GM10266 (cell line): ENCODE results near the gene NAV3.

Experiments used
- DNase-seq: peaks from one replicate; pipeline ENCODE4 v3.0.0; 2012; ENCODE audit errors: extremely low spot score
- CTCF ChIP-seq: IDR thresholded peaks from 2 replicates; pipeline ENCODE4 v1.5.1; 2012; ENCODE audit warnings: mild to moderate bottlenecking, low read depth; ENCODE audit not compliant: control insufficient read depth, insufficient read depth; ENCODE audit errors: missing control alignments

The NAV3 gene

GRCh38 chr12:77795699-77796098 is 35.0 kb upstream of the NAV3 start:
- no peak for TF ChIP-seq CTCF
- no peak for DNase-seq

DNA sequence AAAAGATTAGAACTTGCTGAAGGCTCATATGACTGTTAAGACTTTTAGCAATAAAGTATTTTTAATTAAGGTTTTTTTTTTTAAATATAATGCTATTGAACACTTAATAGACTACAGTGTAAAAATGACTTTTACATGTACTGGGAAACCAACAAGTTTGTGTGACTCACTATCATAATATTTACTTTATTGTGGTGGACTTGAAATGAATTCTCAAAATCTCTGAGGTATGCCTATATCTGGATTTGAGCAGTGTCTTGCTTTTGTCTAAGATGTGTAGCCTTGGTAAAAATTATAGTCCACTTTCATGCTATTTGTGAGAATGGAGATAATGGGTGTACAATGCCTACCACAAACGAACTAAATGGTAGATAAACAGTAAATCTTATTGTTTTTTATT is 33.9 kb upstream of the NAV3 start:
- DNase-seq: no peak
- no peak for TF ChIP-seq CTCF

DNA sequence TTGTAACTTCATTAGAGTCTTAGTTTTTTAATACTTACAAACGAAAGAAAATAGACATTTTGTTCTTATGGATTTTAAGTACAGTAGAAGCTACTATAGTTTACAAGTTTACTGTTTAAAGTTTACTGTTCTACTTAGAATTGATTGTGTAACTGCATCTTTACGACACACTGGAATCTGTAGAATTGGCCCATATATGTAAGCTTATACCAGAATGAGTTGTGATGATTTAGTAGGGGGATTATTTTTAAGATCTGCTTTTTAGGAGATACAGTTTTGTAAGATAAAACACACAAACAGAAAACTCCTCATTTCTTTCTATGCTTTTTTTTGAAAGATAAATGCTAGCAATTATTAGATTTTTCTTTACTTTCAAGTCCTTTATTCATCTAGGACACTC is 30.2 kb upstream of the NAV3 start:
- DNase-seq: no peak
- no peak for TF ChIP-seq CTCF

DNA sequence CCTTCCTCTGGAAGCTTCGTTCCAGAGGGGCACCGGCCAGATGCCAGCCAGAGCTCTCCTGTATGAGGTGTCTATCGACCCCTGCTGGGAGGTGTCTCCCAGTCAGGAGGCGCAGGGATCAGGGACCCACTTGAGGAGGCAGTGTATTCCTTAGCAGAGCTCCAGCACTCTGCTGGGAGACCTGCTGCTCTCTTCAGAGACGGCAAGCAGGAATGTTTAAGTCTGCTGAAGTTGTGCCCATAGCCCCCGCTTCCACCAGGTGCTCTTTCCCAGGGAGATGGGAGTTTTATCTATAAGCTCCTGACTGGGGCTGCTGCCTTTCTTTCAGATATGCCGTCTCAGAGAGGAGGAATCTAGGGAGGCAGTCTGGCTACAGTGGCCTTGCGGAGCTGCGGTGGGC is 22.2 kb upstream of the NAV3 start:
- TF ChIP-seq CTCF: no peak
- DNase-seq: no peak

- DNase-seq: no peak
- no peak for TF ChIP-seq CTCF
These were observed 17.1 kb upstream of the NAV3 start for GRCh38 chr12:77813558-77813957.

DNA sequence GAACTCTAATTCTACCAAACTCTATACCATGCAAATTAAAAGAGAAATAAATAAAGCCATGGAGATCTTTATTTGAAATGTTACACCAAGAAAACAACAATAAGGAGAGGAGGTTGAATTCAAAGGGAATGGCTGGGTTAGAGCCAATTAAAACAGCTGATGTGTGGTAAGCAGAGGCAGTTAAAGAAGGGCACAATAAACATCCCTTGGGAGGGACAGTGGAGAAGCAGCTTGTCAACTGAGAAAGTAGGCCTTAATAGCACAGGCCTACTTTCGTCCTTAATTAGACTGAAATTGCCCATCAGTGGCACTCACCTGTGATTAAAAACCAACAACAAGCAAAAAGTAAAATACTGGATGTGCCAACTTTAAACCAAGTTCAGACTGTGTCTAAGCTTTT is 16.3 kb upstream of the NAV3 start:
- no peak for DNase-seq
- TF ChIP-seq CTCF: no peak

DNA sequence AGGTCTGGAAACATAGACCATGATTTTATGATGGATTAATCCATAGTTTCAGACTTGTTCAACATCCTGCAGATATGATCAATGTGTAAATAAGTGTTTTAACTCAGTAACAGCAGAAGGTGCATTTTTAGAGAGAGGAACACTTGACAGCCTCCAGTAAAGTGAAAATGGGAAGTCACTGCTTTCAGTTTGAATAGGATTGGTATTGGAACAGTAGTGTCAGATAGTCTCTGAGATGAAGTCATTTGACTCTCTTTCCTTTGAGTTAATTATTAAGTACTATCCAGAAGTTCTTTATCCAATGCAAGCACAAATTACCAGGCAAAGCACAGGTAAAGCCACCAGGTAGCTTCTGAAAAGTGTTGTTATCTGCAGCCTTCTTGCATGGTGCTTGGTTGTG is 14.5 kb upstream of the NAV3 start:
- DNase-seq: peak; percentile 10

More for the DNA sequence above, 14.5 kb upstream of the NAV3 start:
- TF ChIP-seq CTCF: no peak
